Upper lobe of left lung (tissue), 4 donors: ENCODE measurements around the gene ORAI2.

Experiments
- POLR2A ChIP-seq, 4 donors: fragments of 450-650 bp; IDR thresholded peaks; one replicate each; pipeline ENCODE4 v1.5.1; 2016 to 2017; ENCODE audit warnings: antibody characterized with exemption in 4 of 4, mild to moderate bottlenecking in 2 of 4
- POLR2AphosphoS5 ChIP-seq, 2 donors: sonication (generic); formaldehyde crosslinking; IDR thresholded peaks; one replicate each; pipeline ENCODE4 v1.5.1; 2017; ENCODE audit warnings: antibody characterized with exemption in 2 of 2
- TF ChIP-seq, protein P1 (sequence below), 6 experiments: fragments of 450-650 bp in 4 of 6; fragments of 200-600 bp in 2 of 6; sonication (generic) in 2 of 6; IDR thresholded peaks; one replicate each; pipeline ENCODE4 v1.5.1; 2016 to 2019; ENCODE audit warnings: antibody characterized with exemption in 6 of 6

DNA sequence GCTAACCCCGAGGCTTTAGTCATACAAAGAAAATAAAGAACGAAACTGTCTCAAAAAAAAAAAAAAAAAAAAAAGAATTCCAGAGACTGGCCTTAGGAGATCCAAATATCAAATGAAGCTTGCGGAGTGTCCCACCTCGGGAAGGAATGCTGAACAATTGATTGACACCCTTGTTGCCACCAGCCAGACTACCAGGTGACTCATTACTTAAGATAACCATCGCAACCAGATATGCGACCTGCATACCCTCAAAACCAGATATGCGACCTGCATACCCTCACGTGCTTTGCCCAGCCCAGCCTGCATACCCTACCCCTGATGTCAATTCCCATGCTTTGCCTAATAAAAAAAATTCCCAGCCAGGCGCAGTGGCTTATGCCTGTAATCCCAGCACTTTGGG lies 39.9 kb upstream of the ORAI2 start:
- TF ChIP-seq, protein P1, sequence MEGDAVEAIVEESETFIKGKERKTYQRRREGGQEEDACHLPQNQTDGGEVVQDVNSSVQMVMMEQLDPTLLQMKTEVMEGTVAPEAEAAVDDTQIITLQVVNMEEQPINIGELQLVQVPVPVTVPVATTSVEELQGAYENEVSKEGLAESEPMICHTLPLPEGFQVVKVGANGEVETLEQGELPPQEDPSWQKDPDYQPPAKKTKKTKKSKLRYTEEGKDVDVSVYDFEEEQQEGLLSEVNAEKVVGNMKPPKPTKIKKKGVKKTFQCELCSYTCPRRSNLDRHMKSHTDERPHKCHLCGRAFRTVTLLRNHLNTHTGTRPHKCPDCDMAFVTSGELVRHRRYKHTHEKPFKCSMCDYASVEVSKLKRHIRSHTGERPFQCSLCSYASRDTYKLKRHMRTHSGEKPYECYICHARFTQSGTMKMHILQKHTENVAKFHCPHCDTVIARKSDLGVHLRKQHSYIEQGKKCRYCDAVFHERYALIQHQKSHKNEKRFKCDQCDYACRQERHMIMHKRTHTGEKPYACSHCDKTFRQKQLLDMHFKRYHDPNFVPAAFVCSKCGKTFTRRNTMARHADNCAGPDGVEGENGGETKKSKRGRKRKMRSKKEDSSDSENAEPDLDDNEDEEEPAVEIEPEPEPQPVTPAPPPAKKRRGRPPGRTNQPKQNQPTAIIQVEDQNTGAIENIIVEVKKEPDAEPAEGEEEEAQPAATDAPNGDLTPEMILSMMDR (IDR thresholded peaks at IDR 0.05): no peak
- no peak for TF ChIP-seq POLR2AphosphoS5 (IDR thresholded peaks at IDR 0.05)
- no peak for TF ChIP-seq POLR2A (IDR thresholded peaks at IDR 0.05)
